DMS79 (cell line): ENCODE data around the gene RNASET2.
A peak's percentile ranks its signal among the peaks of the same experiment; 100 is the strongest.
"Not testable (repeated sequence)": the region's sequence is repeated elsewhere in the genome, so short reads cannot be mapped to it uniquely, and the experiment has no call there.

Source experiments
- DNase-seq: peaks from one replicate; lab custom pipeline; 2025; lab: John Stamatoyannopoulos, UW

RNASET2 gene

GRCh38 chr6:166927240-166927934 is 29.0 kb downstream of the RNASET2 start:
- DNase-seq, result peak; percentile 80

- DNase-seq, result no peak
Observed at GRCh38 chr6:166926748-166927147, 29.6 kb downstream of the RNASET2 start.

GRCh38 chr6:166925141-166925996 is 31.0 kb downstream of the RNASET2 start:
- DNase-seq, result no peak

GRCh38 chr6:166924531-166924930 is 31.8 kb downstream of the RNASET2 start:
- DNase-seq, result no peak

- DNase-seq, result no peak
Observed at GRCh38 chr6:166922937-166923336, 33.4 kb downstream of the RNASET2 start.

GRCh38 chr6:166921570-166921969 is 34.8 kb downstream of the RNASET2 start:
- no peak for DNase-seq

- no peak for DNase-seq
Observed at GRCh38 chr6:166916824-166917223, 39.5 kb downstream of the RNASET2 start.

GRCh38 chr6:166915484-166915883 is 40.9 kb downstream of the RNASET2 start:
- DNase-seq, result not testable (repeated sequence)

GRCh38 chr6:166914952-166915351 is 41.4 kb downstream of the RNASET2 start:
- DNase-seq, result not testable (repeated sequence)

GRCh38 chr6:166911248-166911677 is 45.1 kb downstream of the RNASET2 start:
- no peak for DNase-seq

- DNase-seq, result no peak
Observed at GRCh38 chr6:166910601-166911000, 45.7 kb downstream of the RNASET2 start.

GRCh38 chr6:166908811-166909210 is 47.5 kb downstream of the RNASET2 start:
- DNase-seq, result no peak

GRCh38 chr6:166907871-166908806 is 48.2 kb downstream of the RNASET2 start:
- DNase-seq, result peak; percentile 12

GRCh38 chr6:166907373-166907841 is 48.9 kb downstream of the RNASET2 start:
- no peak for DNase-seq

- no peak for DNase-seq
Observed at GRCh38 chr6:166906376-166907044, 49.8 kb downstream of the RNASET2 start.

- DNase-seq, result no peak
Observed at GRCh38 chr6:166905505-166906134, 50.7 kb downstream of the RNASET2 start.

- DNase-seq, result no peak
Observed at GRCh38 chr6:166905013-166905412, 51.3 kb downstream of the RNASET2 start.

- peak; percentile 69 for DNase-seq
Observed at GRCh38 chr6:166904101-166904746, 52.1 kb downstream of the RNASET2 start.

GRCh38 chr6:166903500-166903899 is 52.9 kb downstream of the RNASET2 start:
- DNase-seq, result no peak

GRCh38 chr6:166903027-166903426 is 53.3 kb downstream of the RNASET2 start:
- DNase-seq, result no peak
